HUDEP-2 (cell line): ENCODE data around the gene PGLYRP1.

Experiments used
- DNase-seq, 76 experiments: peaks; one replicate each; lab custom pipeline; 2025; ENCODE audit not compliant: unreplicated experiment in 76 of 76; lab: John Stamatoyannopoulos, UW

Gene PGLYRP1

DNA sequence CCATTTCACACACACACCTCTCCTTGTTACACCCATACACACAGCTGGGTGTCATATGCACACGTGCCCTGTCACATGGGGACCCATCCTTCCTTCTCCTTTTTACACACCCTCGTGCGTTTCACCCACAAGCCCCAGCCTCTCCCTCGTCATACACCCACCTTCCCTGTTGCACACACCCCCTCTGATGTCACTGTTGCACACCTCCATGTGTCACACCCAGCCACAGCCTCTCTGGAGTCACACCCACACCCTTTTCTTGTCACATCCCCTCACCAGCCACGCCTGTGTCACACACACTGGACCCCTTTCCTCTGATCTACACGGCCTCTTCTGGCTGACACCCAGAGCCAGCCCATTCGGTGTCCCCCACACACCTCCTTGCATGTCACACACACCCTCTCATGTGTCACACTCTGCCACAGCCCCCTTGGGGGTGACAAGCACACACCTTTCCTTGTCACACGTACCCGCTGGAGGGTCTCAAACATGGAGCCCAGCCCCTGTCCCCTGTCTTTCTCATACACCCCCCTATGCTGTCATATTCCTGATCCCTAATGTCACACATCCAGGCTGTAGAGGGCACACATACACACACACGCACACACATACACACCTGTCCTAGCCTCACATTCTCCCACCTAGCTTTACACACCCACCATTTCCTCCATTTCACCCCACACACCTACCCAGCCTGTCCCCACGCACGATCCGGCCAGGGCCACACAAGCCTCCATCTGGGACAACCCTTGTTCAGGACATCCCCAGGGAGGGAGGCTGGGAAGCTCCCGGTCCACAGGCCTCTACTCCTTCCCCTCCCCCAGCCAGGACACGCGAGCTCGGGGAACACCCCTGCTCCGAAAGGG is 50.5 kb downstream of the PGLYRP1 start:
- no peak for DNase-seq

DNA sequence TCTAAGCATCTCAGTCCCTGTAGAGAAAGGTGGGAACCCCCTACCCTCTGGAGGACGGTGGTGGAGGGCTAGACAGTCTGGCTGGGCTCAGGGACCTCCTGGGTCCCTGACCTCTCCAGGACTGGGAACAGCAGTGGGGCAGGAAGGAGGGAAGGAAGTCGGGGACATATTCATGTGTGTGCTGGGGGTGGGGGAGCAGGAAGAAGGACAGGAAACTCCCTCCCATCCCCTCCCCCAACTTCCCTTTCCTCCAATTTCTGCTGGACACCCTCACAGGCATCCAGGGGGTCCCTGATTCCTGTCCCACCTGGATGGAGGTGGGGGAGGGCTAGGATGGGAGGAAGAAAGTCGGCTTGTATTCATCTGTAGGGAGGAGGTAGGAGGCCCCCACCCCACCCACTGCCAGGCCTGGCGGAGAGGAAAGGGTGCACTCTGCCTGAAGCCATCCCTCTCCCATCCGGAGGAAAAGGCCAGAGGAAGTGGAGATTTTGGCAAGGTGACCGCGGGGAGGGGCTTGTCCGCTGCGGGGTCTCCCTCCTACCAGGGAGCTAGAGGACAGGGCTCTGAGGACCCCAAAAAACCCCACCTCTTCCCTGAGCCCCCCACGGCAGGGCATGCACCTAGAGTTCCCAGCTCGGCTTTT is 51.5 kb downstream of the PGLYRP1 start:
- DNase-seq = no peak

DNA sequence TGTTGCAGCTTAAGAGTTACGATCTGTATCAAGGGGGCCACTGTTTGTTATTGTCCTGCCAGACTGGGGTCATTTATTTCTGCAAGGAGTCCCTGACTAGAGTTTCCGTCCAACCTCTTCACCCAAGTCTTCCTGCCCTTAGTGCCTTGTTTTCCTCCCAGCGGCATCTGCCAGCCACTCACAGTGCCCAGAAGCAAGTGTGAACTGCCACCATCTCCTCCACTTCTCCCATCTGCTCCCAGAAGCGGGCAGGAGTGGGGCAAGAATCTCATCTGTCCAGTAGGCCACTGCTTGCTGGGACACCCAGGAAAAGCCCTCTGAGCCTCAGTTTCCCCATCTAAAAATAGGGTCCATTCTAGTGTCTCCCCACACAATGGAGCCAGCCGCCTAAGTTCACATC is 53.2 kb downstream of the PGLYRP1 start:
- DNase-seq = no peak
